ENCODE data around the gene TMEM254.
A peak's percentile ranks its signal among the peaks of the same experiment; 100 is the strongest.
"Not testable (repeated sequence)": the region's sequence is repeated elsewhere in the genome, so short reads cannot be mapped to it uniquely, and the experiment has no call there.

TMEM254 gene, protein sequence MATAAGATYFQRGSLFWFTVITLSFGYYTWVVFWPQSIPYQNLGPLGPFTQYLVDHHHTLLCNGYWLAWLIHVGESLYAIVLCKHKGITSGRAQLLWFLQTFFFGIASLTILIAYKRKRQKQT

DNA sequence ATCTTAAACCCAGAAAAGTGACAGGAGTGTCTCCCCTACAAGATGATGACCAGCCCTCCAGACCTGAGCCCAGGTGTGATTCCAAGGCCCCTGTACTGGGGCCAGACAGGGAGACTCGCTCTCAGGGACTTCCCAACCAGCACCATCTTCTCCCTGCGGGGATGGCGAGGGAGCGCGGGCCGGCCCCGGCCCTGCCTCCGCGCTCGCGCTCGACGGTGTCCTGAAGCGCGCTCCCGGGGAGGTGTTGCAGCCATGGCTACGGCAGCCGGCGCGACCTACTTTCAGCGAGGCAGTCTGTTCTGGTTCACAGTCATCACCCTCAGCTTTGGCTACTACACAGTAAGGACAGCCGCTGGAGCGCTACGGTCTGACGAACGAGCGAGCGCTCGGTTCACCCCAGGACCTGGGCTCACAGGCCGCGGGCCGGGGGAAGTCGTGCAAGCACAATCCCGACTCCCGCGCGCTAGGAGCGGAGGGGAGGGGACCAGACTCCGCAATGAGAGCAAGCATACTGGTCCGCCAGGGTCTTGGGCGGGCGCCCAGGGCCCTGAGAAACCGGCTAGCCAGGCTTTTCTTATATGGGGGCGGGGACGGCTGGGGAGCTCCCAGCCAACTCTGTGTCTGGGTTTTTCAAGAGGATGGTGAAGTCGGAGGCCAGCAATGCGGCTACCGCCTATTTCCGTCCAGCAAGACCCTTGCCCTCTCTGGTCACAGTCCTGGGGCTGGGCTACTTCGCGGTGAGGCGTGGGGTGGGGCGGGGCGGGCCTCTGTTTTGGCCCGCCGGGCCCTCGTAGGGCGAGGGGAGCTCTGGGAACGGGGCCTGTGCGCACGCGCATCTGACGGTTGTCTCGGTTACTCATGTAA is at the start of gene TMEM254:
TSS of gene TMEM254 (plus strand) at position 218 of the 864 bp plus-strand sequence. CDS start at position 253, 35 bp downstream.
- peak; percentile 78 to 79 for DNase-seq (ENCODE audit: low read depth in 2 of 2)

DNA sequence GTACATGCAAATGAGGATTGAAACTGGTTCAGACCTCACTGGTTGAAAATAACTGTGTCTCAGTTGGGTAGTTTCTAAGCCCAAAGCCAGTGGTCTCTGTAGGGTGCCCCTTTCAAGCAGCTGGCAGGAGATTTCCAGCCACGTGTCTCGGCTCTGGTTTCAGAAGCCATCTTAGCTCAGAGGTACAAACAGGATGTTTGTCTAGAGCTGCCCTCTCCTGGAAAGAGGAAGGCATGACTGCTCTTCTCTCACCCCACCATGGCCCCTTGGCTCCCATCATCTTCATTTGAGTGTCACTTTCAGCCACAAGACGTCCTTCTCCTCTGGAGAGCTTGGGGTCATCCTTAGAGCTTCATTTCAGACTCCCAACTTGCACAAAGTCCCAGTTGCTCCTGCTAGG is 49.3 kb upstream of the TMEM254 start:
- DNase-seq (ENCODE audit: low read depth in 2 of 2) = not testable (repeated sequence)

DNA sequence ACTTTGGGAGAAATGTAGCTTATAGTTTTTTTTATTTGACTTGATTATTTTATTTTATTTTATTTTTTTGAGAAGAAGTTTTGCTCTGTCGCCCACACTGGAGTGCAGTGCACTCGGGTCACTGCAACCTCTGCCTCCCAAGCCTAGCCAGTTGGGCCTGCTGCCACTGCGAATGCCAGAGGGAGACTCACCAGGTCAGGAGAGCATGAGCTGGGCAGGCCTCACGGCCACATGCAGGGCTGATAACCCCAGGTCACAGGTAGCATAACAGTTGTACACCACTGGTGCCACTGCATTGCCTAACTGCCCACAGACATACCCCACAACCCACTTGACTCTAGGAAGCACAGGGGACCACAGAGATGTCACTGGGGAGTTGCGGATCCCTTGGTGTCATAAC is 48.6 kb upstream of the TMEM254 start:
- DNase-seq (ENCODE audit: low read depth in 2 of 2) = not testable (repeated sequence)

DNA sequence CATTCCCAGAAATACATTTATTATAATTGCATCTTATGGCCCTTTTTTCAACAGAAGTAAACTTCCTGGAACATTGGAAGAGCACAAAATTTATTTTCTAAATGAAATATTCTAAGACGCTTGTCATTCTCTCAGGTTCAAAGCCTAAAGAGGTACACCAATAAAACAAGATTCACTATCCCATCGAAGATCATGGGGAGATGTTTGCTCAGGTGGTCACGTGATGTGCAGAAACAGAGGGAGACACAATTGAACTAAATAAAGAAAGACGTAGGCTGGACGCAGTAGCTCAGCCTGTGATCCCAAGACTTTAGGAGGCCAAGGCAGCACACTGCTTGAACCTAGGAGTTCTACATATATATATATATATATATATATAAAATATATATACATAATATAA is 46.0 kb upstream of the TMEM254 start:
- no peak for DNase-seq (ENCODE audit: low read depth in 2 of 2)

DNA sequence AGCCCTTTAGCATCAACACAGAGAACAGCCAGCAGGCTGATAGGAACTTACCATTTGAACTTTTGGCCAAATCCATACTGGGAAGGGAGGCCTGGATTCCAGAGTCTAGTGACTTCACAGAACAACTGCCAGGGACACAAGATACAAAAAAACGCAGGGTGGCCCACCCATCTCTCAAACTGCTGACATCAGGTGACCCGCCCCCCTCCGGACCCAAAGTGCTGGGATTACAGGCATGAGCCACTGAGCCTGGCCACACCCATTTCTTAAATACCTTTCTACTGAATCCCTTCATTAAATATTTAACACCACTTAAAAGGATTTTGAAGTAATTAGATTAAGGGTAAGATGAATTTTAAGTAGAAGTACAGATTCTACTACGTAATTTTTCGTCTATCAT is 43.7 kb upstream of the TMEM254 start:
- not testable (repeated sequence) for DNase-seq (ENCODE audit: low read depth in 2 of 2)

DNA sequence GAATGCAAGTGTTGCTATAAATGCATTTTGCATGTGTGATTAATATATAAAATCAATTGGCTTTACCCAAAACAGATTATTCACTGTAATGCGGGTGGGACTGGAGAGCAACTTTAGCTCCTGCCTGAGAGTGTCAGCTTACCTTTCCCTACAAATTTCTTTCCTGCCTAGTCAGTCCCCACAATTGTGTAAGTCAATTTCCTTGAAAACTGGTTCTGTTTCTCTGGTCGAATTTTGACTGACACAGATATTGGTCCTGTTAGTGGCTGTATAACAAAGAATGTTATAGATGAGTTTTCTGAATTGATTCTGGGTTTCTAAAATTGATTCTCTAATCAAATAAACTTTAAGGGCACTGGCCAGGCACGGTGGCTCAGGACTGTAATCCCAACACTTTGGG is 43.0 kb upstream of the TMEM254 start:
- not testable (repeated sequence) for DNase-seq (ENCODE audit: low read depth in 2 of 2)

DNA sequence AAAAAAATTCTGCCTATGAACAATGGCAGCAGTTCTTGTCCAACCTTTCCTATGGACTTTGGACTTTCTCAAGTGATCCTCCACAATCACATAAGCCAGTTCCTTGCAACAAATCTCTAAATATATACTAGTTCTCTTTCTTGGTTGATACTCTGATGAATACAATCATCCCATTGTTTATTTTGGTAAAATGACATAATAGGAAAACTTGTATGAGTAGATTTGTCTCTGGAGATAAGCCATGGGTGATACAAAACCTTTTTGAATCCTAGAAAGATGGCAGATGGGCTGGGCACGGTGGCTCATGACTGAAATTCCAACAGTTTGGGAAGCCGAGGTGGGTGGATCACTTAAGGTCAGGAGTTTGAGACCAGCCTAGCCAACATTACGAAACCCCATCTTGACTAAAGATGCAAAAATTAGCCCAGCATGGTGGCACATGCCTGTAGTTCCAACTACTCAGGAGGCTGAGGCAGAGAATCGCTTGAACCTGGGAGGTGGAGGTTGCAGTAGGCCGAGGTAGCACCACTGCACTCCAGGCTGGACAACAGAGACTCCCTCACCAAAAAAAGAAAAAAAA is 41.5 kb upstream of the TMEM254 start:
- not testable (repeated sequence) for DNase-seq (ENCODE audit: low read depth in 2 of 2)

DNA sequence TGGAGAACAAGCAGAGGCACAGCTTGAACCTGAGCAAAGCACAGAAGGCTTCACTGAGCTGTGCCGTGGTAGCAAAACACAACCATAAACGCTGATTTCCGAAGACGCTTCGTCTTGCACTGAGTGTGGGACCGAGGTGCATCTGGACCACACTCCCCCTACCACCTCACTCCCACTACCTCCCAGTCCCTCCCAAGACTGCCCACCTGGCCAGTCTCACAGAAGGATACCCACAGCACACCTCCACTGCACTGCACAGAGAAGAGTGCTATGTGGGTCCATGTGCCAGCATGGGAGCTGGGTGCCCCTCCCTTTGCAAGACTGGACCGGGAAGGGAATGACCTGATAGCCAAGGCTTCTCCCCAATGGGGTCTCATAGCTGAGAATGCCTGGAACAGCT is 40.2 kb upstream of the TMEM254 start:
- DNase-seq (ENCODE audit: low read depth in 2 of 2) = not testable (repeated sequence)

DNA sequence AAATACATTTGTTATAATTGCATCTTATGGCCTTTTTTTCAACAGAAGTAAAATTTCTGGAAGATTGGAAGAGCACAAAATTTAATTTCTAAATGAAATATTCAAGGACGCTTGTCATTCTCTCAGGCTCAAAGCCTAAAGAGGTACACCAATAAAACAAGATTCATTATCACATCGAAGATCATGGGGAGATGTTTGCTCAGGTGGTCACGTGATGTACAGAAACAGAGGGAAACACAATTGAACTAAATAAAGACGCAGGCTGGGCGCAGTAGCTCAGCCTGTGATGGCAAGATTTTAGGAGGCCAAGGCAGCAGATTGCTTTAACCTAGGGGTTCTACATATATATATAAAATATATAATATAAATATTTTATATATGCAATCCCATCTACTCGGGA is 37.3 kb upstream of the TMEM254 start:
- DNase-seq (ENCODE audit: low read depth in 2 of 2) = no peak

DNA sequence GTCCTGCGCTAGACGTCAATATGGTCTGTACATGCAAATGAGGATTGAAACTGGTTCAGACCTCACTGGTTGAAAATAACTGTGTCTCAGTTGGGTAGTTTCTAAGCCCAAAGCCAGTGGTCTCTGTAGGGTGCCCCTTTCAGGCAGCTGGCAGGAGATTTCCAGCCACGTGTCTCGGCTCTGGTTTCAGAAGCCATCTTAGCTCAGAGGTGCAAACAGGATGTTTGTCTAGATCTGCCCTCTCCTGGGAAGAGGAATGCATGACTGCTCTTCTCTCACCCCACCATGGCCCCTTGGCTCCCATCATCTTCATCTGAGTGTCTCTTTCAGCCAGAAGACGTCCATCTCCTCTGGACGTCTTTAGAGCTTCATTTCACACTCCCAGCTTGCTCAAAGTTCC is 33.5 kb upstream of the TMEM254 start:
- not testable (repeated sequence) for DNase-seq (ENCODE audit: low read depth in 2 of 2)

DNA sequence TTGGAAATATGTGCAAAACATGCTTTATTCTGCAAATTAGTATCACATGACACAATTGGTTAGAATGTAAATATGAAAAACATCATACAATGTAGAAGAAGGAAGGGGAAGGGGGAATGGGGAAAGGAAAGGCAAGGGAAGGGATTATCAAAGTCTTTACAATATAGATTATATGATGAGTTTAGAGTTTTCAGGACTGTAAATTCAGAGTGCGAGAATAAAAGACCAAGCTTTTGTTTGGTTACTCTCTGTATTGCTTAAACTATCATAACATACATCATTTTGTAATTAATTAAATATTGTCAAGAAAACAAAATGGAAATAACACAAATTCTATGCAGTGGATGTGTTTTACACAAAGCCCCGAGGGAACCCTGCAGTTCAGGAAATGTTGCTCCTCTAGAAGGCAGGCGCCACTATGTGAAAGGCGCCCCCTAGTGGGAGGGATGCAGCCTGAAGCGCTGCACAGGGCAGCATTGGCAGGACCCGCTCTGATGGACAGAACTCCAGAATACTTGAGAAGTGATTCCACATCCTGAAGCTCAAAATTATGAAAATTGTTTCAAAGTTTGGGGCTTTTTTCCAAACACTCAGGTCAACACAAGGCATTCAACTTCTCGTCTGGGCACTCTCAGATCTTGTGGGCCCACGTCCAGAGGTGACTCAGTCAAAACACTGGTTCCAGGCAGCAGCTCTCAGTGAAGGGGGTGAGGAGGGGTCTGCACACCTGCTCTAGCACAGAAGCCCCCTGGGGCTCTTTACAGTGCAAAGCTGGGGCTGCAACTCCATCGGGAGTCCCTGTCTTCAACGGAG is 31.6 kb upstream of the TMEM254 start:
- DNase-seq (ENCODE audit: low read depth in 2 of 2) = peak; percentile 54 to 61

DNA sequence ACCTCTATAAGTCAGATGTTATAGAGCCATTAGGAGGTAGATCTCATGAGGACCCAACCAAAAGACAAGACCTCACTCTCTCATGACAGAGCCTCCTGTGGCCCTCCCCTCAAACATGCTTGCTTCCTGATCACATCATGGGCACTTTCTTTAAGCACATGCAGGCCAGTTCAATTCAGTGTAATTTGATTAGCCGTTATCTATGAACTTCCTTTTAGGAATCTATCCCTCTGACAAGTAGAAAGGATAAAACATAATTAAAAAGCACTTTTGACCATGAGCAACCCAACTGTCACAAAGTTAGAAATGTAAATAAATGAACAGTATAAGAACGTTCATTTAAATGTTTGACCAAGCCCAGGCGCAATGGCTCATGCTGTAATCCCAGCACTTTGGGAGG is 27.7 kb upstream of the TMEM254 start:
- no peak for DNase-seq (ENCODE audit: low read depth in 2 of 2)

DNA sequence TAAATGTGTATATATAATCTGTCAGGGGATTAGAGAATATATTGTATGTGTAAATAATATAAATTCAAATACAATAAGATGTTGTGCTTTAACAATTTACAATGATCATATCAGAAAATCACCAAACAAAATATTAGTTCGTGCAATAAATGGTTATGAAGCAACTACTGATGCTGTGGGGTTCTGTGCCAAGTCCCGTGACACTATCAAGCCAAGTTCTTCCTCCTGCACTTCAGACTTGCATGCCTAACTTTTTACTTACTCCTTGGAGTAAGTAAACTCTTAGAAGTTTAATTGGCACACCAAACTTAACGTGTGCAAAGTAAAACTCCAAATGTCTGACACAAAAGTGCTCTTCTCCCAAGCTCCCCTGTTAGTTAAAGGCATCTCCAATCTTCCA is 26.5 kb upstream of the TMEM254 start:
- no peak for DNase-seq (ENCODE audit: low read depth in 2 of 2)

DNA sequence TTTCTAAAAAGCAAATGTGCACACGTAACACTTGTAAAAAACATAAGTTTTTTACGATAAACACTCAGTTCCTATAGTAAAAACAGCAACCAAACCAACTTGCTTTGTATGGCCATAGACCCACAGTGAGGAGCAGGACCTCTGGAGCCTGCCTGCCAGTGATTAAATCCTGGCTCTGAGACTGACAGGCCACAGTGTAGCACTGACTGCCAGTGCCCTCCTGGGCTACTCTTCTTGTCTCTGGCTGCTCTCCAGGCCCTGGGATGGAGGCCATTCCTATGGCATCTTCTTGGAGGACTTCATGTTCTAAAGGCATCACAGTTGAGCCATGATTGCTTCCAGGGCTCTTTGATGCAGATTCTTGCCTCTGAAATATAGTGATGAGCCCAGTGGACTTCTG is 22.7 kb upstream of the TMEM254 start:
- no peak for DNase-seq (ENCODE audit: low read depth in 2 of 2)

DNA sequence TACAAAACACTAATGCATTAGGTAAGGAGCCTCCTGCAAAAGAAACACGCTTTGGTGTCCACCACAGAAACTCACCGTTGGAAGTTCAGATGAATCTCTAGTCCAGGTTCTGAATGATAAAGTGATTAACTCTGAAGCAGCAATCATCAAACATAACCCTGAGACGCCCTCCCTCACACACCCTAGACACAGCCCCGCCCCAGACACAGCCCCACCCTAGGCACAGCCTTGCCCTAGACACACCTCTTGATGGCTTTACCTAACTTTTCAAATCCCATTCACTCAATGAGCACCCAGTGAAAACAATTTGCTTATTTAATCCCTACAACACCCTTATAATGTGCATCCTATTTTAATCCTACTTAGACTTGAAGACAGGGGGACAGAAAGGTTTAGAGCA is 21.3 kb upstream of the TMEM254 start:
- DNase-seq (ENCODE audit: low read depth in 2 of 2) = no peak

DNA sequence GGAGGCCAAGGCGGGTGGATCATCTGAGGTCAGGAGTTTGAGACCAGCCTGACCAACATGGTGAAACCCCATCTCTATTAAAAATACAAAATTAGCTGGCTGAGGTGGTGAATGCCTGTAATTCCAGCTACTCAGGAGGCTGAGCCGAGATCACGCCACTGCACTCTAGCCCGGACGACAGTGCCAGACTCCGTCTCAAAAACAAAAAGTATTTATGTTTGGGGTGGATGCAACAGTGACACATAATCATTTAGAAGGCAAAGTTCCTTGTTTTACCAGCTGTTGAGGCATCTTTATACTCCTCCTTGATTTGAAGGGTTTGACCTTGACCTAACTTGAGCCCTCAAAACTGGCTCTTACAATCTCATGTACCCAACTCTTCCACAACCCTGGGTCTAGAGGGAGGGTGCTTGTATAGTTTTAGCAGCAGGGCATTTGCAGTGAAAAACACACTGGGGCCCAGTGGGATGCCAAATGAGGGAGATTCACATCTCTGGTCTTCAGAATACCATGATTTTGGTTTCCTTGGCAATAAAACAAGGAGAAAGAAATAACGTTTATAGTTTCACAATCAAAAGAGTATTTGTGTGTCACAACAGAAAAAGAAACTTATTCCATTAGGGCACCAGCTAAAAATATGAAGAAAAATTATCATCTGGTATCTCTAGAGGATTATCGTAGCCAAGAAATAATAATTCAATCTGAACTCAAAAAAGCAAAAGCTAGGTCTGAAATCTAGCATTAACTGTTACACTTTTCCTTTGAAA is 14.2 kb upstream of the TMEM254 start:
- no peak for DNase-seq (ENCODE audit: low read depth in 2 of 2)

DNA sequence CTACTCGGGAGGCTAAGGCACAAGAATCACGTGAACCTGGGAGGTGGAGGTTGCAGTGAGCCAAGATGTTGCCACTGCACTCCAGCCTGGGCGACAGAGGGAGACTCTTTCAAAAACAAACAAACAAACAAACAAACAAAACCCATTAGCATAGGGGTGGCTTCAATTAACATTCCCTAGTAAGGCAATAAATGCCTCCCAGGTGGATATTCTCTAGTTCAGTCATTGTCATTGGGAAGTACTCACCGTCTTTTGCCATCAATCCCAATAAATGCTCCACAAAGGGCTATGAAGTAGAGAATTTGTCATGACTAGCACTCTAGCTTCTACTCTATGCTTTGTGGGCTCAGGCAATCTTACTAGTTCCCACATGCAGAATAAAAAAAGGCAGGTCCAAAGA is 11.7 kb upstream of the TMEM254 start:
- DNase-seq (ENCODE audit: low read depth in 2 of 2) = no peak

DNA sequence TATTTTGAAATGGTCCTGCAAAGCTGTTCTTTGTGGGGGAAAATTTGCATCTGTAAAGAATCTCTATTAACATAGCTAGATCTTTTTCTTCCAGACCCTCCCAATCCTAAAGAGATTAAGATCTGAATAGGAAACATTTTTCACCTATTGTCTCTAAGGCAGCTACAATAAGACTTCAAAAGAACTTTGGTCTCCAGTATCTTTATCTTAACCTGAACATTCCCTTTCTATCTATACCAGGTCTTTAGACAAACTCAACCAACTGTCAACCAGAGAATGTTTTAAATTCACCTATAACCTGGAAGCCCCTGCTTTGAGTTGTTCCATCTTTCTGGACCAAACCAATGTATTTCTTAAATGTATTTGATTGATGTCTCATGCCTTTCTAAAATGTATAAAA is 10.6 kb upstream of the TMEM254 start:
- not testable (repeated sequence) for DNase-seq (ENCODE audit: low read depth in 2 of 2)

DNA sequence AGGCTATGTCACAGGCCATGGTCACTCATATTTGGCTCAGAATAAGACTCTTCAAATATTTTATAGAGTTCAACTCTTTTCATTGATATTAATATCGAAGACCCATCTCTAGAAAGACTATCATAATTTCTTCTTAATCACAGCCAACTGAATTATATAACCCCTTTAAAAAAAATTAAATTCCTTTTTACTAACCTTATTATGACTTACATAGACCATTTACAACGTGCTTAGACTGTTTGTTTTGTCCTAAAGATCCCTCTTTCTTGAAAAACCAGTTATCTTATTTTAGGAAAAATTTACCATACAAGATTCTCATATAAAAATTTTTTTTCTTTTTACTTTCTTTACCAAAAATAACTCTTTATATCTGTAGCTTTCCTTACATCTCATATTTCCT is 10.2 kb upstream of the TMEM254 start:
- no peak for DNase-seq (ENCODE audit: low read depth in 2 of 2)

DNA sequence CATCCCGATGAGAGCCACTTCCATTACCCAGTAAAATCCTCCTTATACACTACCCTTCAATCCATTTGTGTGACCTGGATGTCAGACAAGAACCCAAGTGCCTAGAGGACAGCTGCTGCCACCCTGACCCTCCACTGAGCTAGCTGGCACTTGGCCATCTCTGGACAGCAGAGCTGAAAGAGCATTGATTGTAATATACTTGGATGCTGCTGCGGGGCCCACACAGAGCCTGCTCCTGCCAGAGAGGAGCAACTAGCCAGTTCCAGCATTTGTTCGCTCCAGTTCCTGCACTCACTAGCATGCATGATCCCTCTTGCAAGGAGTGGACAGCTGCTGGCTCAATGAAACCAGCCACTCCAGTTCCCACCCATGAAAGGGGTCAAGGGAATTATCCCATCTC is 8.4 kb upstream of the TMEM254 start:
- no peak for DNase-seq (ENCODE audit: low read depth in 2 of 2)

DNA sequence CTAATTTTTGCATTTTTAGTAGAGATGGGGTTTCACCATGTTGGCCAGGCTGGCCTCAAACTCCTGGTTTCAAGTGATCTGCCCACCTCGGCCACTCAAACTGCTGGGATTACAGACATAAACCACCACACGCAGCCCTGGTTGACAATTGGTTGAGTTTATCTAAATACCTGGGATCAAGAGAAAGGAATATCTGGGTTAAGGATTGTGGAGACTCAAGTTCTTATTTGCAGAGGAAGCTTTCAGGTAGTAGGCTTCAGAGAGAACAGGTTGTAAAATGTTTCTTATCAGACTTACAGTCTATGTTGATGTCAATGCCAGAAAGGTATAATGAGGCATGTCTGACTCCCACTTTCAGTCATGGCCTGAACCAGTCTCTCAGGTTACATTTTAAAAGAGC is 5.9 kb upstream of the TMEM254 start:
- no peak for DNase-seq (ENCODE audit: low read depth in 2 of 2)

Data from stimulated activated CD4-positive, alpha-beta T cell treated with anti-CD3 and anti-CD28 coated beads, Interleukin-15, amount 100 ng/mL, for 48 hours (primary cell).